GM12891 (cell line): ENCODE data around the gene PRSS16.

Source experiments
- POLR2A ChIP-seq: IDR thresholded peaks from 2 replicates; pipeline ENCODE4 v1.6.1; 2011; ENCODE audit warnings: low read depth, low read length, control low read depth
- POLR2AphosphoS5 ChIP-seq: IDR thresholded peaks from 2 replicates; pipeline ENCODE4 v1.6.1; 2011; ENCODE audit warnings: low read depth, low read length, control low read depth
- POU2F2 ChIP-seq: IDR thresholded peaks from 2 replicates; pipeline ENCODE4 v1.6.1; 2011; ENCODE audit warnings: low read depth, mild to moderate bottlenecking, control low read depth, low read length, moderate library complexity
- SPI1 ChIP-seq: IDR thresholded peaks from 2 replicates; pipeline ENCODE4 v1.6.1; 2011; ENCODE audit warnings: low read depth, low read length, control low read depth
- TAF1 ChIP-seq: IDR thresholded peaks from 2 replicates; pipeline ENCODE4 v1.6.1; 2011; ENCODE audit warnings: low read depth, low read length, control low read depth

GRCh38 chr6:27290850-27291208, 43.3 kb downstream of the PRSS16 start:
- TF ChIP-seq POLR2A = no peak
- no peak for TF ChIP-seq POU2F2
- no peak for TF ChIP-seq POLR2AphosphoS5
- TF ChIP-seq TAF1 = no peak
- TF ChIP-seq SPI1 = no peak
